OCI-LY3 (cell line): ENCODE measurements around the gene ATG7.

ENCODE experiments used
- H2AFZ ChIP-seq: fragments of 200-600, 300-600 bp; shearing (Covaris generic); 2 replicates; pipeline ENCODE4 v1.6.0; 2014; ENCODE audit warnings: antibody characterized with exemption, low read depth, low read length
- H3K27ac ChIP-seq: fragments of 200-600, 300-600 bp; sonication (generic); 2 replicates; pipeline ENCODE4 v1.5.1; 2014; ENCODE audit warnings: mild to moderate bottlenecking, low read length, moderate library complexity, mixed read lengths
- H3K27me3 ChIP-seq: fragments of 200-600, 300-600 bp; sonication (generic); 2 replicates; pipeline ENCODE4 v1.6.1; 2014; ENCODE audit warnings: low read depth, low read length, mixed read lengths
- H3K36me3 ChIP-seq: fragments of 200-600, 300-600 bp; sonication (generic); replicated peaks from 2 replicates; pipeline ENCODE3; 2014; ENCODE audit warnings: low read depth, low read length, mixed read lengths
- H3K4me1 ChIP-seq: fragments of 300-600, 200-600 bp; sonication (generic); 2 replicates; pipeline ENCODE4 v1.6.1; 2014; ENCODE audit warnings: low read length, mixed read lengths
- H3K4me2 ChIP-seq: fragments of 200-600, 300-600 bp; sonication (generic); 2 replicates; pipeline ENCODE4 v1.6.1; 2014; ENCODE audit warnings: low read length, mixed read lengths
- H3K4me3 ChIP-seq: fragments of 300-600, 200-600 bp; sonication (generic); 2 replicates; pipeline ENCODE4 v1.5.1; 2014; ENCODE audit warnings: antibody characterized with exemption, mild to moderate bottlenecking, low read length, moderate library complexity
- H3K79me2 ChIP-seq: fragments of 300-600, 200-600 bp; shearing (Covaris generic); 2 replicates; pipeline ENCODE4 v1.6.1; 2014; ENCODE audit warnings: mild to moderate bottlenecking, low read length, mixed read lengths
- H3K9ac ChIP-seq: fragments of 300-600, 200-600 bp; shearing (Covaris generic); 2 replicates; pipeline ENCODE4 v1.6.0; 2014; ENCODE audit warnings: mild to moderate bottlenecking, low read length, moderate library complexity
- H3K9me3 ChIP-seq: fragments of 200-600, 300-600 bp; shearing (Covaris generic); 2 replicates; pipeline ENCODE4 v1.6.1; 2014; ENCODE audit warnings: low read length, mixed read lengths; ENCODE audit not compliant: insufficient read depth
- H4K20me1 ChIP-seq: fragments of 200-600, 300-600 bp; sonication (generic); 2 replicates; pipeline ENCODE4 v1.6.1; 2016; ENCODE audit warnings: low read length, mixed read lengths; ENCODE audit not compliant: insufficient read depth
- CTCF ChIP-seq: fragments of 200-600, 300-600 bp; sonication (generic); IDR thresholded peaks from 2 replicates; pipeline ENCODE4 v1.5.1; 2014; ENCODE audit warnings: antibody characterized with exemption, low read length, low read depth
- EZH2phosphoT487 ChIP-seq: fragments of 200-600 bp; shearing (Covaris generic); IDR thresholded peaks from 2 replicates; pipeline ENCODE4 v1.6.1; 2018; ENCODE audit warnings: antibody characterized with exemption, mixed run types, low read depth

ATG7 gene

GRCh38 chr3:11563865-11564185 lies 291.6 kb downstream of the ATG7 start:
- H2AFZ ChIP-seq = no peak overlapping the region
- TF ChIP-seq EZH2phosphoT487 (no peak), CTCF (no peak)
- H3K79me2 ChIP-seq = no peaks in the 10 kb centered on the region
- H3K9ac ChIP-seq = no peak overlapping the region
- H3K9me3 ChIP-seq = no peaks in the 10 kb centered on the region
- H4K20me1 ChIP-seq = peaks cover 9% of the 10 kb centered on the region
- no peak overlapping the region for H3K4me2 ChIP-seq
- no peaks in the 10 kb centered on the region for H3K27me3 ChIP-seq
- H3K27ac ChIP-seq = no peak overlapping the region
- H3K36me3 ChIP-seq = peaks cover 10% of the 10 kb centered on the region
- no peak overlapping the region for H3K4me3 ChIP-seq
- H3K4me1 ChIP-seq = no peaks in the 10 kb centered on the region

- Histone ChIP-seq H3K79me2 (no peaks in the 10 kb centered on the region), H4K20me1 (peaks cover 12% of the 10 kb centered on the region), H3K27ac (no peak overlapping the region), H3K36me3 (peaks cover 8% of the 10 kb centered on the region), H2AFZ (no peak overlapping the region), H3K4me3 (no peak overlapping the region), H3K27me3 (no peaks in the 10 kb centered on the region), H3K9ac (no peak overlapping the region), H3K4me2 (no peak overlapping the region), H3K4me1 (no peaks in the 10 kb centered on the region), H3K9me3 (no peaks in the 10 kb centered on the region)
- TF ChIP-seq EZH2phosphoT487 (no peak), CTCF (no peak)
Measured at GRCh38 chr3:11564577-11565001, 292.4 kb downstream of the ATG7 start.

- TF ChIP-seq CTCF (no peak), EZH2phosphoT487 (no peak)
- Histone ChIP-seq H3K4me3 (no peak overlapping the region), H3K9ac (no peak overlapping the region), H2AFZ (no peak overlapping the region), H3K79me2 (no peaks in the 10 kb centered on the region), H3K27ac (no peak overlapping the region), H3K36me3 (peaks cover 8% of the 10 kb centered on the region), H4K20me1 (peaks cover 13% of the 10 kb centered on the region), H3K4me2 (no peak overlapping the region), H3K27me3 (no peaks in the 10 kb centered on the region), H3K4me1 (no peaks in the 10 kb centered on the region), H3K9me3 (no peaks in the 10 kb centered on the region)
Measured at GRCh38 chr3:11565072-11565471, 292.9 kb downstream of the ATG7 start.

- H4K20me1 ChIP-seq = peaks cover 17% of the 10 kb centered on the region
- no peak overlapping the region for H2AFZ ChIP-seq
- H3K36me3 ChIP-seq = peaks cover 8% of the 10 kb centered on the region
- no peak overlapping the region for H3K27ac ChIP-seq
- no peak overlapping the region for H3K9ac ChIP-seq
- TF ChIP-seq CTCF (no peak), EZH2phosphoT487 (no peak)
- no peaks in the 10 kb centered on the region for H3K9me3 ChIP-seq
- no peak overlapping the region for H3K4me3 ChIP-seq
- no peaks in the 10 kb centered on the region for H3K4me1 ChIP-seq
- H3K27me3 ChIP-seq = no peaks in the 10 kb centered on the region
- H3K4me2 ChIP-seq = no peak overlapping the region
- H3K79me2 ChIP-seq = no peaks in the 10 kb centered on the region
Measured at GRCh38 chr3:11565492-11565891, 293.3 kb downstream of the ATG7 start.
